Skin of body (tissue), 2 donors: ENCODE results near the gene OTOP2. TPM values are rescaled to one million over a fixed set of nuclear protein-coding genes. Genes with fewer than 3 reads are reported as not detected.
"Not testable (repeated sequence)": the region's sequence is repeated elsewhere in the genome, so short reads cannot be mapped to it uniquely, and the experiment has no call there.

Source experiments
- DNase-seq: peaks from one replicate; lab custom pipeline; 2025; lab: John Stamatoyannopoulos, UW
- total RNA-seq: library from RNA; depleted of rRNA; stranded (reverse); fragments of >200 nt; gene quantifications from one replicate; pipeline ENCODE4 v1.2.3, GENCODE V29; 2014

The OTOP2 gene
- total RNA-seq, 1 donor from 2014 or later, result not detected

DNA sequence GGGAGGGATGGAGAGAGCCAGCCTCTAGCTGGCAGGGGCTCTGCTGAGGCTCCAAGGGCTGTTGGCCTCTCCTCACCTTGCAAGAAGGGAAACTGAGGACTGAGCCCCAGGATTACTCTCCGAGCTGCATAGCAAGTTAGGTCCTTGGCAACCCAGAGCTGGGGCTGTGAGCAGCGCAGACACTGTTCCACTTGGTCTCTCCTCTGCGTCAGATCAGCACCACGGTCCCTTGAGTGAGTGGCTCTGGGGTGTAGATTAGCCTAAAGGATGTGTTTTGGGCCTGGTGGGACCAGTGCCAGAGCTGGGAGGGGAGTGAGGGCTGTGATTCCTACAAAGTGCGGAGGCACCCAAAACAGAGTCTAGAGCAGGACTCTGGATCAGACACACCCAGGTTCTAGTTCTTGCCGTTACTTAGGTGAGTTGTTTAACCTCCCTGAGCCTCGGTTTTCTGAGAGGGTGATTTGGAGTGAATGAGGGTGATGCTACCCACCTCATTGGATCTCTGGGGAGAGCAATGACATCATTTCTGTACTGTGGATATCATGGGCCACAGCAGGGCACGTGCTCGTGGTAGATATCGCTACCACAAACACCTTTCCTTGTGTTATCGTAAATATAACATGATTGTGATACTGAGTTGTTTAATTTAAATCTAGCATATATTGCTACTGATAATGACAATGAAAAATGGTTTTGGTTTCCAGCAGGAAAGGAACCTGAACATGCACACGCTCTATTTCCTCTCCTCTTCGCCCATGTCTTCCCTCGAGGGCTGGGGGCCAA is 22.5 kb upstream of the OTOP2 start:
- DNase-seq, result no peak

DNA sequence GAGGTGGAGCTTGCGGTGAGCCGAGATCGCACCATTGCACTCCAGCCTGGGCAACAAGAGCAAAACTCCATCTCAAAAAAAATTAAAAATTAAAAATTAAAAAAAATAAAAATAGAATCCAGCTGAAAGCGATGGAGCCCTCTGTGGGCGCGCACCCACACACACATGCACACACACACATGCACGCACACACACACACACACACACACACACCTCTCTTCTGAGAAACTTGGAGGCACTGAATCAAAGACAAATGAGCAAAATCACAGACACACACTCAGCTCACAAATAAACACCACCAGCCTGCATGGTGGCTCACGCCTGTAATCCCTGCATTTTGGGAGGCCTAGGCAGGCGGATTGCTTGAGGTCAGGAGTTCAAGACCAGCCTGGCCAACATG is 21.0 kb upstream of the OTOP2 start:
- DNase-seq, result no peak

DNA sequence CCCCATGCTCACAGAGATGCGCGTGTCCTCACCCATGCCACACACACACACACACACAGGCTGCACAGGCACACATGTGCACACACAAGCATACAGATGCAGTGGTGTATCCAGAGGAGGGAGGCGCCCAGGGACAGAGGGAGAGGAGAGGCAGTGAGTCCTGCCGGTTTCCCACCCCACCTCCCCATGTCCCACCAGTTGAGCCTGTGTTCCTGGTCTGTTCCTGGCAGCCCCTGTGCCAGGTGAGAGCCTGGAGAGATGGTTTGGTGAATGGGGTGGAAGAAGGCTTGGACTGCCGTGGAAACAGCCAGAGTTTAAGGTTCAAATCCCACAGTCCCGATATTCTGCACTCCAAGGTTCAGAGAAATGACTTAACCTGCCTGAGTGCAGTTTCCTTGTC is 20.4 kb upstream of the OTOP2 start:
- no peak for DNase-seq

- no peak for DNase-seq
These were observed 19.2 kb upstream of the OTOP2 start for GRCh38 chr17:74904687-74905409.

GRCh38 chr17:74906214-74906793 is 17.8 kb upstream of the OTOP2 start:
- not testable (repeated sequence) for DNase-seq

DNA sequence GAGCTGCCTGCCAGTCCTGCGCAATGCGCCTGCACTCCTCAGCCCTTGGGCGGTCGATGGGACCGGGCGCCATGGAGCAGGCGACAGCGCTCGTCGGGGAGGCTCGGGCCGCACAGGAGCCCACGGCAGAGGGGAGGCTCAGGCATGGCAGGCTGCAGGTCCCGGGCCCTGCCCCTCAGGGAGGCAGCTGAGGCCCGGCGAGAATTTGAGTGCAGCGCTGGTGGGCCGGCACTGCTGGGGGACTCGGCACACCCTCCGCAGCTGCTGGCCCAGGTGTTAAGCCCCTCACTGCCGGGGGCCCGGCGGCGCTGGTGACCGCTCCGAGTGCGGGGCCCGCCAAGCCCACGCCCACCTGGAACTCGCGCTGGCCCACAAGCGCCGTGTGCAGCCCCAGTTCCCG is 17.1 kb upstream of the OTOP2 start:
- no peak for DNase-seq

DNA sequence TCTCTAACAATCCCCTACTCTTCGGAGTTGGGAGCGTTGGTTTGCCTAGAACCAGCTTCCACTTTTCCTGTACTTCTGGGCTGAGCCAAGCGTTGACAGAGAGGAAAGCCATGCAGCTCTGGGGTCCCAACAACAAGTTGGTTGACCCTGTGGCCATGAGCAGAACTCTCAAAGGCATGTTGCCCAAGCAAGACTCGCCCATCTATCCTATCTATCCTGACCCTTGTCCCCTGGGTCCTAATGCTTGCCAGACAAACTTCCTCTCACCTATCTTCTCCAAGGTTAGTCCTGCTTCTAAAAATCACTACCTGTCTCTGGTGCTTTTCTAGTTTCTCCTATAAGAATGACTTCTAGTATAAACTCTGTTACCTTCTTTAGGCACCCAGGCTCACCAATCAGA is 15.0 kb upstream of the OTOP2 start:
- not testable (repeated sequence) for DNase-seq

- not testable (repeated sequence) for DNase-seq
These were observed 12.7 kb upstream of the OTOP2 start for GRCh38 chr17:74911423-74911822.

- DNase-seq, result no peak
These were observed 7.8 kb upstream of the OTOP2 start for GRCh38 chr17:74916136-74916850.

GRCh38 chr17:74916851-74917199 is 7.2 kb upstream of the OTOP2 start:
- no peak for DNase-seq

DNA sequence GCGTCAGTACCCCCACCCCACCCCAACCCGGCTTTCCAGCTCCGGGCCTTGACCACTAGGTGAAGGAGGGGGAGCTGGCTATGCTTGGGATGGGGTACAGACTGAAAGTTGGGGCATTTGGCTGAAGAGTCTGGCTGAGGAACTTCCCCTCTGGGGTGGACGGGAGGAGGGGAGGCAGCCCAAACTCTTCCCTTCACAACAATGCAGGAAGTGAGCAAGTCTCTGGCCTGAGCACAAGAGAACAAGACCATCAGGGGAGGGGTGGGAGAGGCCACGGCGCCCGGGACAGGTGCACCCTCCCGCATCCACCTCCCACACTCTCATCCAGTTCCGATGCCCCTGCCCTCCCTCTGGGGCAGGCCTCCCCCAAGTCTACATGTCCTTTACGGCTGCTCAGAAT is 6.6 kb upstream of the OTOP2 start:
- DNase-seq, result no peak

- DNase-seq, result no peak
These were observed 5.2 kb upstream of the OTOP2 start for GRCh38 chr17:74918906-74919305.

DNA sequence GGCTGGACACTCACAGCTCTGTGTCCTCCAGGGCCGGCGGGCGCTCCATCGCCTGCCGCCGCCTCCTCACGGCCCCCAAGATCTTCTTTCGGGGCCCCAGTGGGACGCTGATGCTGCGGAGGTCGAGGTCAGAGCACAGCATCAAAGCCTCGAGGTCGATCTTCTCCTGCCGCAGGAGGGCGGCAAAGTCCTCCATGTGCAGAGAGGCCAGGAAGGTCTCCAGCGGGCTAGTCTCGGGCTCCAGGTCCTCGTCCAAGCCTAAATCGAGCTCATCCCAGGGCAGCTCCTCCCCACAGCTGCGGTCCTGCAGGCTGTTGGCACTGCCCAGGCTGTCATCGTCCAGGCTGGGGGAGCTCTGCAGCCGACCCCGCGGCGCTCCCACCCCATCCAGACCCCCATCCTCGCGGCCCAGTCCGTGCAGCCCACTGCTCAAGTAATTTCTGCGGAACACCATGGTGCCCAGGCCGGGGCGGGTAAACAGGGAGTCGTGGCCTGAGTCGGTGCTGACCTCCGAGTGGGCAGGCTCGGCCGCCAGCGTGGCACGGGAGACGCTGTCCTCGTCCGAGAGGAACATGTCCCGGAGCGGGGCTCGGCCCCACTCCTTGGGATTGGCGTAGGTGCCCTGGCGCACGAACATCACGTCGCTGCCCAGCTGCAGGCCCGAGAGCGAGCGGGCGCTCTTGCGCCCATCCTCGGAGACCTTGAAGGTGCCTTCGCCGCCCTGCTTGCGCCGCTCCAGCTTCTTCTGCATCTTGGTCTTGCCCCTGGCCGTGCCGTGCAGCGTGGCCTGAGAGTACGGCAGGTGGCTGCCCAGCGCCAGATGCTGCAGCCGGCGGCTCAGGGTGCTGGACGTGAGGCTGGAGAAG is 4.4 kb upstream of the OTOP2 start:
- DNase-seq, result no peak

- DNase-seq, result no peak
These were observed 3.8 kb upstream of the OTOP2 start for GRCh38 chr17:74920306-74920620.

GRCh38 chr17:74920642-74921025 is 3.4 kb upstream of the OTOP2 start:
- DNase-seq, result no peak

GRCh38 chr17:74921026-74921681 is 2.9 kb upstream of the OTOP2 start:
- DNase-seq, result no peak

DNA sequence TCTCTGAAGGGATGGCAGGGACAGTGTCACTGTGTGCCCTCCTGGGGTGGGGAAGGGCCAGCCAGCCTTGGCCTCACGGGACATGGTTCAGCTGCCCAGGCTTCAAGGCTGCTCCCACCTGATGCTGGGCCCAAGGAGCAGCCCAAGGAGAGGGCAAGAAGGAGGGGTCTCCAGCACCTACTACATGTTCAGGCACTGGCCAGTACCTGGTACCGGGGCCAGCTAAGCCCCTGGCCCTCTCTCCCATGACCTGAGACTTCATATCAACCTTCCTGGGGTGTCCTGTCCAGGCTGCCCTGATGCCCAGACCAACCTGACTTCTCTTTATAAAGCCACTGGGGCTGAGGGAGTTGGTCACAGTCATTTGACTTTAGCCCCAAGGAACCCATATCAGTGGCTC is 2.3 kb upstream of the OTOP2 start:
- DNase-seq, result no peak

DNA sequence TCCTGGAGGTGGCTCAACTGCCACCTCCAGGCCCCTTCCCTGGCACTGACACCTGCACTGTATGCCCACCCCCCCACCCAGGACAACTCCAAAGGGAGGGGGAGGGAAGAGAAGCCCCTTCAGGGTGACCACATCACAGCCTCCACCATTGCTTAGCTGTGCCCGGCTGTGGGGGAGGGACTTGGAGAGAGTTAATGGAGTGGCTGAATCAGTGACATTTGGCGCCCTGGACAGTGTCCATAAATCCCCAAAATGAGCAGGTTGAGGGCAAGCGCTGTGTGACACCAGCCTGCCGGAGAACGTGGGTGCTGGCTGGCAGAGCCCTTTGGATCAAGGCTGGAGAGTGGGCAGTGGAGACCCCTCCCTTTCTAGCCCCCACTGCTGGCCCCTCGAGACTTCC is 1.9 kb upstream of the OTOP2 start:
- no peak for DNase-seq

DNA sequence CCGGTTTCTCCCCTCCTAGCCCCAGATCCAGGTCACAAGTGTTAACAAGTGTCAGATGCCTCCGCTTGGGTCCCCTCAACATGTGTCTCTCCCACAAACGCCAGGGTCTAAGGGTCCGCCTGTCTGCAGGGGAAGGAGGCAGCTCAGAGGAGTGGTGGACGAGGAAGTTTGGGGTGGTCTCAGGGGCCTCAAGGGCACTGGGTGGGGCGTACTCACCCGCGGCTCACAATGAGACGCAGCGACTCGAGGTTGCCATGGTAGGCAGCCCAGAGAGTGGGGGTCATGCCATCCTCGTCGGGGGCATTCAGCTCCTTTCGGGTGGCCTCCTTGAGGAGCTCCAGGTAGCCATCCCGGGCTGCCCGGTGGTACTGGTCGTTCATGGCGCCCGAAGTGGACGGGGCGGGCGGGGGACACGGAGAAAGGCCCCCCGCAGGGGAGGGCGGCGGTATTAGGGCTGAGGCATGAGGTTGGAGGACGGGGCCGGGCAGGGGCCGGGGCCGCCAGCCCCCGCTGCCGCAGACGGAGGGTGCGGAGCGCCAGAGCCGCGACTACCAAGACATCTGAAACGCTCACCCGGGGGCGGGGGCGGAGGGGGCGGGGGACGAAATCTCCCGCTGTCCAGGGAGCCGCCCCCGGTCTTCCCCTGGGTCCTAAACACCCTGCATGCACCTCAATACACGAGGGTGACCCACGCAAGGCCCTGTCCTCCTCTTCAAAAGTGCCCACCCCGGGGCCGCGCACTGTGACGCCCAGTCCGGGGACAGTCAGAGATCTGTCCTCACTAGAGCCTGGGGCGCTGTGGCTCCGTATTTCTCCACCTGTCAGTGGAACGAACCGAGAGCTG is 1.2 kb upstream of the OTOP2 start, which contains the start of gene USH1G:
Gene USH1G (minus strand): TSS at position 562 of the 844 bp plus-strand sequence. CDS start 182 bp downstream, at position 380.
- no peak for DNase-seq
